Astrocyte (in vitro differentiated cells and primary cell): ENCODE data around the gene PTPRD. TPM values are rescaled to one million over a fixed set of nuclear protein-coding genes. Genes with fewer than 3 reads are reported as not detected.

Experiments
- DNase-seq: peaks from one replicate; pipeline ENCODE4 v3.0.0-alpha.2; 2010; ENCODE audit warnings: low read depth
- FAIRE-seq: peaks from 2 replicates; lab custom pipeline; 2011; peaks lifted over from hg19 to GRCh38; lab: Jason Lieb, UNC
- H2AFZ ChIP-seq: 2 replicates; pipeline ENCODE4 v1.6.0; 2012; ENCODE audit warnings: low read depth, low read length, inconsistent platforms
- H3K27ac ChIP-seq: 2 replicates; pipeline ENCODE4 v1.5.1; 2011; ENCODE audit warnings: low read depth, low read length, inconsistent platforms
- H3K27me3 ChIP-seq: 2 replicates; pipeline ENCODE4 v1.6.0; 2011; ENCODE audit warnings: low read length, inconsistent platforms; ENCODE audit not compliant: insufficient read depth
- H3K36me3 ChIP-seq: 2 replicates; pipeline ENCODE4 v1.5.1; 2011; ENCODE audit warnings: low read length, inconsistent platforms; ENCODE audit not compliant: insufficient read depth
- H3K4me1 ChIP-seq: 2 replicates; pipeline ENCODE4 v1.5.1; 2011; ENCODE audit warnings: low read length, inconsistent platforms; ENCODE audit not compliant: insufficient read depth
- H3K4me2 ChIP-seq: 2 replicates; pipeline ENCODE4 v1.6.0; 2012; ENCODE audit warnings: low read length, inconsistent platforms
- H3K4me3 ChIP-seq: 2 replicates; pipeline ENCODE4 v1.5.1; 2011; ENCODE audit warnings: low read depth, mild to moderate bottlenecking, low read length, inconsistent platforms; ENCODE audit not compliant: insufficient read depth
- H3K79me2 ChIP-seq: 2 replicates; pipeline ENCODE4 v1.6.0; 2012; ENCODE audit warnings: mild to moderate bottlenecking, low read length, inconsistent platforms; ENCODE audit not compliant: insufficient read depth
- H3K9ac ChIP-seq: 2 replicates; pipeline ENCODE4 v1.6.0; 2012; ENCODE audit warnings: mild to moderate bottlenecking, low read length, inconsistent platforms
- H3K9me3 ChIP-seq: 2 replicates; pipeline ENCODE4 v1.5.1; 2012; ENCODE audit warnings: low read depth, mild to moderate bottlenecking, low read length, inconsistent platforms; ENCODE audit not compliant: insufficient read depth
- H4K20me1 ChIP-seq: 2 replicates; pipeline ENCODE4 v1.6.0; 2012; ENCODE audit warnings: low read length, inconsistent platforms; ENCODE audit not compliant: insufficient read depth
- H3K27ac Mint-ChIP-seq: one replicate; pipeline ENCODE4 v1.8.0; 2021; ENCODE audit warnings: mild to moderate bottlenecking, mixed read lengths; ENCODE audit not compliant: unreplicated experiment
- H3K27me3 Mint-ChIP-seq: one replicate; pipeline ENCODE4 v1.8.0; 2021; ENCODE audit warnings: low read depth, mixed read lengths; ENCODE audit not compliant: unreplicated experiment
- H3K36me3 Mint-ChIP-seq: one replicate; pipeline ENCODE4 v1.8.0; 2021; ENCODE audit warnings: low read depth, mixed read lengths; ENCODE audit not compliant: unreplicated experiment
- H3K4me1 Mint-ChIP-seq: one replicate; pipeline ENCODE4 v1.8.0; 2021; ENCODE audit warnings: low read depth, mixed read lengths; ENCODE audit not compliant: unreplicated experiment
- H3K4me3 Mint-ChIP-seq: one replicate; pipeline ENCODE4 v1.8.0; 2021; ENCODE audit warnings: mild to moderate bottlenecking, moderate library complexity, mixed read lengths; ENCODE audit not compliant: unreplicated experiment
- H3K9me3 Mint-ChIP-seq: one replicate; pipeline ENCODE4 v1.8.0; 2021; ENCODE audit warnings: mild to moderate bottlenecking, mixed read lengths; ENCODE audit not compliant: unreplicated experiment
- EZH2 ChIP-seq: IDR thresholded peaks from 2 replicates; pipeline ENCODE4 v1.6.1; 2012; ENCODE audit warnings: mild to moderate bottlenecking, low read length, inconsistent platforms; ENCODE audit not compliant: insufficient read depth
- total RNA-seq: library from RNA; stranded (reverse); gene quantifications from 2 replicates; pipeline ENCODE4 v1.2.1, GENCODE V29; 2021
- TF ChIP-seq, protein P1 (sequence below): IDR thresholded peaks from 2 replicates; pipeline ENCODE4 v1.5.1; 2011; ENCODE audit warnings: low read depth, mild to moderate bottlenecking, inconsistent platforms, low read length, moderate library complexity; ENCODE audit not compliant: insufficient read depth

PTPRD gene
- total RNA-seq, 1 donor from 2014 or later: 88.1 TPM

- FAIRE-seq (no peak), DNase-seq (no peak)
- H4K20me1 ChIP-seq: no peaks in the 10 kb centered on the region
- TF ChIP-seq, protein P1, sequence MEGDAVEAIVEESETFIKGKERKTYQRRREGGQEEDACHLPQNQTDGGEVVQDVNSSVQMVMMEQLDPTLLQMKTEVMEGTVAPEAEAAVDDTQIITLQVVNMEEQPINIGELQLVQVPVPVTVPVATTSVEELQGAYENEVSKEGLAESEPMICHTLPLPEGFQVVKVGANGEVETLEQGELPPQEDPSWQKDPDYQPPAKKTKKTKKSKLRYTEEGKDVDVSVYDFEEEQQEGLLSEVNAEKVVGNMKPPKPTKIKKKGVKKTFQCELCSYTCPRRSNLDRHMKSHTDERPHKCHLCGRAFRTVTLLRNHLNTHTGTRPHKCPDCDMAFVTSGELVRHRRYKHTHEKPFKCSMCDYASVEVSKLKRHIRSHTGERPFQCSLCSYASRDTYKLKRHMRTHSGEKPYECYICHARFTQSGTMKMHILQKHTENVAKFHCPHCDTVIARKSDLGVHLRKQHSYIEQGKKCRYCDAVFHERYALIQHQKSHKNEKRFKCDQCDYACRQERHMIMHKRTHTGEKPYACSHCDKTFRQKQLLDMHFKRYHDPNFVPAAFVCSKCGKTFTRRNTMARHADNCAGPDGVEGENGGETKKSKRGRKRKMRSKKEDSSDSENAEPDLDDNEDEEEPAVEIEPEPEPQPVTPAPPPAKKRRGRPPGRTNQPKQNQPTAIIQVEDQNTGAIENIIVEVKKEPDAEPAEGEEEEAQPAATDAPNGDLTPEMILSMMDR: peak; percentile 30
- no peak for TF ChIP-seq EZH2
- Mint-ChIP-seq H3K4me1 (no peaks in the 10 kb centered on the region), H3K27ac (no peak overlapping the region), H3K9me3 (no peaks in the 10 kb centered on the region), H3K27me3 (no peaks in the 10 kb centered on the region), H3K36me3 (no peaks in the 10 kb centered on the region), H3K4me3 (no peak overlapping the region)
- no peaks in the 10 kb centered on the region for H3K9me3 ChIP-seq
- H3K79me2 ChIP-seq: no peaks in the 10 kb centered on the region
- no peak overlapping the region for H3K9ac ChIP-seq
- no peaks in the 10 kb centered on the region for H3K36me3 ChIP-seq
- no peak overlapping the region for H2AFZ ChIP-seq
- H3K4me1 ChIP-seq: no peaks in the 10 kb centered on the region
- H3K27ac ChIP-seq: no peak overlapping the region
- H3K27me3 ChIP-seq: no peaks in the 10 kb centered on the region
- H3K4me3 ChIP-seq: no peak overlapping the region
- H3K4me2 ChIP-seq: no peak overlapping the region
Measured at GRCh38 chr9:9998491-9999287, 614.1 kb downstream of the PTPRD start.

GRCh38 chr9:9997585-9997984, 615.2 kb downstream of the PTPRD start:
- Histone ChIP-seq H3K4me1 (no peaks in the 10 kb centered on the region), H2AFZ (no peak overlapping the region), H3K9me3 (no peaks in the 10 kb centered on the region), H3K27ac (no peak overlapping the region), H3K4me3 (no peak overlapping the region), H3K4me2 (no peak overlapping the region), H3K27me3 (no peaks in the 10 kb centered on the region), H3K9ac (no peak overlapping the region), H3K36me3 (no peaks in the 10 kb centered on the region), H3K79me2 (no peaks in the 10 kb centered on the region), H4K20me1 (no peaks in the 10 kb centered on the region)
- FAIRE-seq: no peak
- no peaks in the 10 kb centered on the region for H3K36me3 Mint-ChIP-seq
- TF ChIP-seq, protein P1: no peak
- TF ChIP-seq EZH2: no peak
- H3K9me3 Mint-ChIP-seq: no peaks in the 10 kb centered on the region
- no peak overlapping the region for H3K4me3 Mint-ChIP-seq
- no peak overlapping the region for H3K27ac Mint-ChIP-seq
- no peak for DNase-seq
- H3K4me1 Mint-ChIP-seq: no peaks in the 10 kb centered on the region
- no peaks in the 10 kb centered on the region for H3K27me3 Mint-ChIP-seq

DNA sequence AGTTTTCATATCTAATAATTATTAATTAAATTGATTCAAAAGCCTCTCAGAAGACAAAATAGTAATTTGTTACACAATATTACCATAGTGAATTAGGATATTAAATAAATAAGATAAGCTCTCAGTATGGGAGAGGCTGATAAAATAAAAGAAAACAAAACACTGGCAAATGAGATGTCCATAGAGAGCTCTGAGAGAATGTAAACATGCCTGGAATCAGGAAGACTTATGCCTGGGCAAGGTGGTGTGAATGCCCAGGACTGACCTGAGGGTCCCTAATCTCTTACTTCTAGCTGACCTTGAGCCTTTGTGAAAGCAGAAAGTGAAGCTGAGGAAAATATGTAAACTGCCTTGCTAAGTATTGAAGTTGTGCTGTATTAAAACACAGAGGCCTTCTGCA, 616.5 kb downstream of the PTPRD start:
- no peak overlapping the region for H3K9ac ChIP-seq
- no peaks in the 10 kb centered on the region for H3K9me3 ChIP-seq
- no peak for DNase-seq
- no peaks in the 10 kb centered on the region for H3K4me1 ChIP-seq
- H3K27ac ChIP-seq: no peak overlapping the region
- Mint-ChIP-seq H3K4me3 (no peak overlapping the region), H3K4me1 (no peaks in the 10 kb centered on the region), H3K27me3 (no peaks in the 10 kb centered on the region), H3K36me3 (no peaks in the 10 kb centered on the region), H3K27ac (no peak overlapping the region), H3K9me3 (no peaks in the 10 kb centered on the region)
- H3K36me3 ChIP-seq: no peaks in the 10 kb centered on the region
- no peak overlapping the region for H3K4me2 ChIP-seq
- no peak overlapping the region for H3K4me3 ChIP-seq
- no peaks in the 10 kb centered on the region for H3K79me2 ChIP-seq
- FAIRE-seq: no peak
- H4K20me1 ChIP-seq: no peaks in the 10 kb centered on the region
- TF ChIP-seq, protein P1: no peak
- TF ChIP-seq EZH2: no peak
- no peaks in the 10 kb centered on the region for H3K27me3 ChIP-seq
- H2AFZ ChIP-seq: no peak overlapping the region
